GM06990 (cell line): ENCODE measurements around the gene DST.

ENCODE experiments used
- DNase-seq: peaks from one replicate; pipeline ENCODE4 v3.0.0-alpha.2; 2011; ENCODE audit not compliant: insufficient read length; ENCODE audit errors: extremely low read depth
- H3K27me3 ChIP-seq: replicated peaks from 2 replicates; pipeline ENCODE4 v1.6.0; 2011; ENCODE audit warnings: low read length; ENCODE audit not compliant: control insufficient read depth, insufficient read depth
- H3K36me3 ChIP-seq: 2 replicates; pipeline ENCODE4 v1.5.1; 2011; ENCODE audit warnings: low read length; ENCODE audit not compliant: control insufficient read depth, insufficient read depth
- H3K4me3 ChIP-seq: replicated peaks from 2 replicates; pipeline ENCODE4 v1.5.1; 2011; ENCODE audit warnings: low read depth, mild to moderate bottlenecking, control low read depth, low read length
- CTCF ChIP-seq: IDR thresholded peaks from 2 replicates; pipeline ENCODE4 v1.5.1; 2011; ENCODE audit warnings: low read length, control low read depth, mild to moderate bottlenecking, inconsistent platforms; ENCODE audit not compliant: insufficient read depth, poor library complexity, severe bottlenecking

The DST gene

GRCh38 chr6:56642366-56643261, at the start of gene DST:
DST (minus strand) TSS chr6:56642889.
- no peak for TF ChIP-seq CTCF
- no peaks in the 10 kb centered on the region for H3K27me3 ChIP-seq
- no peak within 1 kb of the TSS for H3K4me3 ChIP-seq
- DNase-seq: no peak
- H3K36me3 ChIP-seq: peaks cover 10% of the 10 kb centered on the region

GRCh38 chr6:56691814-56692213, 49.1 kb upstream of the DST start:
- TF ChIP-seq CTCF: no peak
- no peak for DNase-seq
- Histone ChIP-seq H3K4me3 (no peak overlapping the region), H3K36me3 (no peaks in the 10 kb centered on the region; the same call in 1 of the 2 replicates), H3K27me3 (no peaks in the 10 kb centered on the region)

GRCh38 chr6:56691286-56691595, 48.6 kb upstream of the DST start:
- H3K27me3 ChIP-seq: no peaks in the 10 kb centered on the region
- TF ChIP-seq CTCF: no peak
- DNase-seq: no peak
- no peaks in the 10 kb centered on the region; the same call in 1 of the 2 replicates for H3K36me3 ChIP-seq
- H3K4me3 ChIP-seq: no peak overlapping the region

GRCh38 chr6:56690519-56691285, 48.0 kb upstream of the DST start:
- DNase-seq: no peak
- no peaks in the 10 kb centered on the region for H3K27me3 ChIP-seq
- no peak for TF ChIP-seq CTCF
- H3K36me3 ChIP-seq: no peaks in the 10 kb centered on the region; the same call in 1 of the 2 replicates
- H3K4me3 ChIP-seq: no peak overlapping the region

GRCh38 chr6:56689663-56690062, 47.0 kb upstream of the DST start:
- H3K27me3 ChIP-seq: no peaks in the 10 kb centered on the region
- H3K36me3 ChIP-seq: no peaks in the 10 kb centered on the region; the same call in 1 of the 2 replicates
- no peak overlapping the region for H3K4me3 ChIP-seq
- TF ChIP-seq CTCF: no peak
- no peak for DNase-seq
